Hepatic stellate cell (primary cell): Measurements from ENCODE around the gene TAF15.

Experiments
- DNase-seq: peaks from one replicate; pipeline ENCODE4 v3.0.0; 2011; ENCODE audit warnings: low spot score

The TAF15 gene

DNA sequence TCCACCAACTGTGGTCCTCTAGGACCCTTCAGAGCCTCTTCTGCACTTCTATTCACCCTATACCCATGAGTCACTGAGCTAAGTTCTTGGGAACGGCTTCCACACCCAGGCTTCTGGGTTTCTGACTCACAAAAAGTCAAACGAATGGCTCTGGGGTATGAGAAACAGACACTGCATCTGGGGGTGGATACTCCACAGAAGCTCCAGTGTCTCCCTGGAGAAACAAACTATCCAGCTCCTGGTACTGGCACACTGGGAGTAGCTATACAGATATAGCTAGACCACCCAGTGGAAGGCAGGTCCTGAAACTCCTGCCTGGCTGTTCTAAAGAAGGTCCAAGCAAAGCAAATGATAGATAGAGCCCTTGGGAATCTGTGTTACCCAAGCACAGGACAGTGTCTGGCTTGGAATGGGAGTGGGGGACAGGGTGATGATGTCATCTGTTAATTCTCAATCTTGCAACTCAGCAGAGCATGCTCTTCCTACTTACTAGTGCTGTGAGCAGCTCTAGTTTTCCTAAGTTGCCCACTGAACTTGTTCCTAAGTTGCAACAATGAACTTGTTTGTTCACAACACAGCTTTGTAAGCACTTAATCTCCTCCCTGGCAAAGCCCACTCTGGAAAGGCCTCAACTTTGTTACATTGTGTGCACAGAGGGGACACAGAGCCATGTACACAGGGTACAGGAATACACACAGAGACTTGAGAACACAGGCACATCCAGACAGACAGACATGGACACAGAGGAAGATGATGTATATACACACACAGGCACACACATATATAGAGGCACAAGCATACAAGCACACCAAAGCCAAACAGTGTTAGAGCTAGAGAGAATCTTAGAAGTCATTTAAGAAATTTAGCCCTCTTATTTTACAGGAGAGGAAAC, 20.6 kb upstream of the TAF15 start:
- peak; percentile 91 for DNase-seq

DNA sequence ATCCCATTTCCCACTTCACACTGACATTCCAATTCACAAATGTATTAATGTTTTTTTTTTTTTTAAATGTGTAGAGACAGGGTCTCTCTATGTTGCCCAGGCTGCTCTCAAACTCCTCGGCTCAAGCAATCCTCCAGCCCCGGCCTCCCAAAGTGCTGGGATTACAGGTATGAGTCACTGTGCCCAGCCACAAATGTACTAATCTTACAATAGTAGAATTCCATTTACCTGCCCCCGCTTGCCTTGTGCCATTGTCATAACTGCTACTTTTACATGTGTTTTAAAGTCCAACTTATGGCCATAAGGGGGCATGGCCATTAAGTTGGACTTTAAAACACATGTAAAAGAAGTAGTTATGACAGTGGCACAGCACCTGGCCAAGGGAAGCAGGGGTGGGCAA, 18.4 kb upstream of the TAF15 start:
- DNase-seq = no peak

DNA sequence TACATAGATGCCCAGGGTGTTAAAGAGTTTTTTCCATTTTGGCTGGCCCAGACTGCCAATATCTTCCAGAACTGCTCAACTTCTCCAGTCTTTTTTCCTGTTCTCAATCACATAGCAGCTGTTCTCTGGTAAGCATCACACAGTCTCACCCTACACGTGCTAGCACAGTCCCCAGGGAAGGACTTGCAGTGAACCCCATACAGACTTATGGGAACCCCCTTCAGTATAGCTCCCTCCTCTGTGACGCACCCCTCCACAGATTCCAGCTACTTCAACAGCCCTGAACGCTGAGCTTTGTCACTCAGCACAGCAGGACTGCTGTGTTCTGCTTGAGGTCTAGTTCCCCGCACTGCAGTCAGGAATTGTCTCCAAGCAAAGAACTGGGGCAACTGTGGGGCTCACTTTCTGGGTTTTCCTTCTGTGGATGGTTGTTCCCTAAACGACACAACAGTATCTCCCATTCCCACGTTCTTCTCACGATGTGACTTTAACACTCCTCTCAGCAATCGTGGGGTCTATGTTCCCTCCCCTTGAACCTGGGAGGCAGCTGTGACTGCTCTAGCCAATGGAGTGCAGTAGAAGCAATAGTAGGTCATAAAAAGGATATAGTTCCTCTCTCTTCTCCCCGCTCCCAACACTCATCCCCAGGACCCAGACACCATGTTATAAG, 17.5 kb upstream of the TAF15 start:
- no peak for DNase-seq

DNA sequence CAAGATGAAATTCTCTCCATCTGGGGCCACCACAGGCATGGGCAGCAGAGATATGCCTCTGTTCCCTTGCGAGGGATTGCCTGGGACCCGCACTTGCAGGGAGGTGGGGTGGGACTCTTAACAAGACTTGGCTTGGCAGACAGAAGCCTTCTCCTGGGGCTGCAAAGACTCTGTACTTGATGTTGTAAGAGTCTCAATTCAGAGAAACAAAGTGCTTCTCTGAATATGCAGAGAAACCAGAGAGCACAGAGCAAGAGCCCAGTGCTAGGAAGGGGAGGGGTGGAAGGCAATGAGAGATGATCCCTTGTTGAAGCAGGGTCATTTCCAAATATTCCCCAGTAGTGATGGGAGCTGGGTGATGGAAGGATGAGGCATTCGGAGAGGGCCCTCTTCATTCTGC, 16.0 kb upstream of the TAF15 start:
- DNase-seq = no peak

DNA sequence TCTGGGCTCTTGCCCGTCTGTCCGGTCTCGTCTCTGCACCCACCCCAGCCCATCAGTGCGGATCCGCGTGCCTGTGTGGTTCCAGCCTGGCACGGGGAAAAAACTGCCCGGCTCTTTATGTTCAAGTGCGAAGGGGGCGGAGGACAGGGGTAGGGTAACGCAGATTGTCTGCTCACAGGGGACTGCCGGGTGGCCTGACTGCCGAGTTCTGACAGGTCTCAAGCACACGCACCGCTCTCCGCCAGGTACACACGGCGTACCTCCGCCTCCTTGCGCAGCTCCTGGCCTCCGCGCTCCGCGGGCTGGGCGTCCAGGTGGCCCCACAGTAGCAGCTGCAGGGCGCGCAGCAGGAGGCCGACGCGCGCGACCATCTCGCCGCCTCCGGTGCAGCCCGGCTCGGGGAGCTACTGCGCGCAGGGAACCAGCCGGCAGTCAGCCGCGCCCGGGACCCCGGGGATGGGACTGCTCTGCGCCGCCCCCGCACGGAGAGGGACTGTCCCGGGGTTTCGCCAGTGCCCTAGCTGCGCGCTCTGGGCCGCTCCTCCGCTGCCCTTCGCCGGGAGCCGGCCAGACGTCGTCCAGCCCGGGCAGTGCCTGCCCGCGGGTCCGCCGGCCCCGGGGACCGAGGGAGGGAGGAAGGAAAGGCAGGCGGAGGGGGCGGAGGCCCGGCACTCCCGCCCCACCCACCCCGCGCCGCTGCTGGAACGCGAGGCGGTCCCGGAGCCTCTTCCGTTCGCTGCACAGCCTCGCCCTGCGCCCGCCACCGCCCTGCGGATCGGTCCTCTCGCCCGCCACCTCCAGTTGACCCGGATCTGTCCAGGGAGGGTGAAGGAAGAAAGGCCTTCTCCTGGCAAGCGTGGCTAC, 14.0 kb upstream of the TAF15 start, which contains the start of gene MMP28:
MMP28 (minus strand) TSS at position 635 of the 864 bp plus-strand sequence; CDS start at position 371, 264 bp downstream.
- DNase-seq = peak; percentile 47

DNA sequence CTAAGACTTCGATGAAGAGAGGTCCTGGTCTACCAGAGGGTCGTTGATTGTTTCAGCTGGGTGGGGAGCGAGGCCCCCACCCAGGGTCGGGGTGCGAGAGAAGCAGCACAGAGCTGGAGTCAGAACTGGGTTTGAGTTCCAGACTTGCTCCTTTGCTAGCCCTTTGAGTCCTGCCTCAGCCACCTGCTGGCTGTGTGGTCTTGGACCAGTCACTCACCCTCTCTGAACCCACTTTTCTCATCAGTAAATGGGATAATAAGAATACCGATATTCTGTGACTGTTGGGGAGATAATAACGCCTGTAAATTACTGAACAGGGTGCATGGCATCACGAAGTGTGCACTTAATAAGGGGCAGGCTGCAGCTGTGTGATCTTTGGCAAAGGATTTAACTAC, 13.4 kb upstream of the TAF15 start:
- no peak for DNase-seq

DNA sequence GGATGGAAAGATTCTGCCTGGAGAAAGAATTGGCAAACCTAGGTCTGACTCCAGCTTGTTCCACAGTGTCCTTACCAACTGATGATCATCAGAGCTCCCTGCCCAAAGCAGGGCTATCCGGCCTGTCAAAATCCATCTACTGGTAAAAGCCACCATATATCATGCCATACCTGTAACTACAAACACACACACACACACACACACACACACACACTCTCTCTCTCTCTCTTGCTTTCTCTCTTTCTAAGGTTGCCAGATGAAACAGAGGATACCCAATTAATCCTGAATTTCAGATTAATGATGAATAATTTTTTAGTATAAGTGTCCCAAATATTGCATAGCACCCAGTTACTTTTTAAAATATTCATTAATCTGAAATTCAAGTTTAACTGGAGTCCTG, 12.3 kb upstream of the TAF15 start:
- DNase-seq = no peak

DNA sequence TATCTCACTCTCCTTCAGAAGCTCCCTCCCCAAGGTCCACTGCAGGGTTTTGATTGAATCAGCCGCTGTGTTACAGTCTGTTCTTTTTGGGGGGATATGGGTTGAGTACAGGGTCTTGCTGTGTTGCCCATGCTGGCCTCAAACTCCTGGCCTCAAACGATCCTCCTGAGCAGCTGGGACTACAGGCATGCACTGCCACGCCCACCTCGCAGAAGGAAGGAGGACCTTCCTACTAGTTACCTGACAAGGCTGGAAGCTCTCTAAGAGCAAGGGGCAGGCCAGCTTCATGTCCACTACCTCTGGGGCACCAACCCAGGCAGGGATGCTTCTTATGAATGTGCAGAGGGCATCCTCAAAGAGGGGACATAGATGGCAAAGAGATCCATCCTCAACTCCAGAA, 11.9 kb upstream of the TAF15 start:
- DNase-seq = no peak

DNA sequence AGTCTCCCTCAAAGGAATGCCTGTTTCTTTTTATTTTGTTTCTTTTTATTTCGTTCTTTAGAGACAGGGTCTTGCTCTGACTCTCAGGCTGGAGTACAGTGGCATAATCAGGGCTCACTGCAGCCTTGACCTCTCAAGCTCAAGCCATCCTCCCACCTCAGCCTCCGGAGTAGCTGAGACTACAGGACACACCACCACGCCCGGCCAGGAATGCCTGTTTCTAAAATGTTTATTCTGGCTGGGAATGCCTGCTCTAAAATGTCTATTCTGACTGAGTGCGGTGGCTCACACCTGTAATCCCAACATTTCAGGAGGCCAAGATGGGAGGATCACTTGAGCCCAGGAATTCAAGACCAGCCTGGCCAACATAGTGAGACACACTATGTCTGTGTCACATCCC, 11.4 kb upstream of the TAF15 start:
- DNase-seq = no peak

DNA sequence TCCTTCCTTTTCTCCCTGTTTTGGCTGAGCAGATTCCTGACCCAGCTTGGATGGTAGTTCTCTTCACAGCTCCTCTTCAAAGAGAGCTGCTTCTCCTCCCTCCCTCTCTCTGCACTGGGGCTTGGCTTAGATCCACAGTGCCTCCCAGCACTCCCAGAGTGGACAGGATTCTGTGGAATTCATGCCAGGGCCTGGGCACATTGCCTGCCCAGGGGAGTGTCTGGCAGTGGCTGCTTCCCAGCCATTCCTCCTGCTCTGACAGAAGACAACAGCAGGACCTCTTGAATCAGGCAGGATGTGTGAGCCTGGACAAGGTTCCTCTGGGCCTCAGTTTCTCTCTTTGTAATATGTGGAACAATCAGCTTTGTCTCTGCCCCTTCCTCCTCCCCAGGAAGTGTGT, 9.3 kb upstream of the TAF15 start:
- DNase-seq = peak; percentile 69

DNA sequence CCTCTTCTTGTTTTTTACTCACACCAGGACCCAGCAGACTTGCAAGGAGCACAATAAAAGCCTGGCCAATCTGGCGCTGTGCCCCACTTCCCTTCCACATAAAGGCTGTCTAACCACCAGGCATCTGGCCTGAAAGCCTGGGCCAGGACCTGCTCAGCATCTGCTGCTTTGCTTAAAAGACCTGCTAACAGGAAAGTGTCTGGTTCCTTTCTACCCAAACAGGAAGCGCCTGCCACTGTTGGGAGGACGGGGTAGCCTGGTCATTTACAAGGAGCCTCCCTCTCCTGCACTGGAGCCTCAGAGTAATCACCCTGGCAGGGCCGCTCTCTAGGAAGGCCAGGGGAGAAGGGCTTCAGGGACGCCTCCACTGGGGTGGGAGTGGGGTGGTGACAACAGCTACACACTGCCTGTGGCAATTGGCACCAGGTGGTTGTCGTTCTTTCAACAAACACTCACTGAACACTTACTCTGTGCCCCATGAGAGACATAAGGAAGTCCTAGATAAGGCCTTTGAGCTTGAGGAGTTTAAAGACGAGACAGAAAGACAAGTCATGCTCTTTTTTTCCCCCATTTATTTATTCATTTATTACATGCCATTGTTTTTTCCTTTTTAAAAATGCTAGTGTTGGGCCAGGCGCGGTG, 7.6 kb upstream of the TAF15 start:
- no peak for DNase-seq

DNA sequence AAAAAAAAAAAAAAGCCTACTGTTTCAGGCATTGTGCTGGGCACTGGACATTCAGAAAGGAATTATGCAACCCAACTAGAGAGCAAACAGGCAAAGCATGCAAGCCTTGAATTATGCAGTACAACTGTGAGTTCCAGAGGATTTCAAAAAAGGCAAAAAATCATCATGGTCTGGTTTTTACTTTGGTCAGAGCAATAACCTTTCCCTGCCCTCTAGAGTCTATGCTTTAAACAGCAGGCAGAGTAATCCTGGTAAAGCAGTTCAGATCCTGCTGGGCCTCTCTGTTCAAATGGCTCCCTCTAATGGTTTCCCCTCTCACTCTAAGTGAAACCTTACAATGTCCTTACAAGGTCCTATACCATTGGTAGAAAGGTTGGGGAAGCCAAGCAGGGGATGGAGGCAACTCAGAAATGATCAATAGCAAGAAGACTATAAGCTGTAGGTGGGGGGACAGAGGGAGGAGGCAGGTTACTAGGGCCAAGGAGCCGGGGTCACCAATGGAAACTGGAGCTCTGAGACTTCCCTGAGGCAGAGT, 4.6 kb upstream of the TAF15 start:
- DNase-seq = peak; percentile 95

DNA sequence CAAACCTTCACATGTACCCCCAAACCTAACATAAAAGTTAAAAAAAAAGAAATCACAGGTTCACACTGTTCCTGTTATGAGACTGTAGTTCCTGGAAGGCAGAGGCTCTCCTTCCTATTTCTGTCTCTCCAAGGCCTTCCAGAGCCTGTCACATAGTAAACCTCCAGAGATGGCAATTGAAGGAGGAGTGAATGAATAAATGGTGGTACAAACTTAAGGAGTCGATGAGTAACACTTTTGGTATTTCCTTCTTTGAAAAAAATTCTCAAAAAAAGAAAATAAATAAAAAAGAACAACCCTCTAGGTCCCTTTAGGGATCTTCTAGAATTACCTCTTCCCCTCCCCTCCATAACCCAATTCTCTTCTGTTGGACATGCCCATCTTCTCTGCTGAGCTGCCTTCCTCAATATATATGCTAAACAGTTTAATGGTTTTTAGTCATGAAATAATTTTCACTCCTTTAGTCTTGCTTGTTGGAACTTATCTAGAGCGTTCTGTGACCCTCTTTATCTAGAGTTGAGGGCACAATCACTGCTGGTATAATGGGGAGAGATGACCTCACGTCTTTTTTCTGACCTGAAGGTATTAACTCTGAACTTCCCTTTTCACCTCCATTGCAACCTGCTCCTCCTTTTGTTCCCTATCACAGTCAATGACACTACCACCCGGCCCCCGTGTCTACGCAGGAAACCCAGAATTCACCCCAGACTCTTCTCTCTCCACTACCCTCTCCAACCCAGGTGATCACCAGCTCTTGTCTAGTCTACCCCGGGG, 1.7 kb upstream of the TAF15 start:
- DNase-seq = peak; percentile 60

DNA sequence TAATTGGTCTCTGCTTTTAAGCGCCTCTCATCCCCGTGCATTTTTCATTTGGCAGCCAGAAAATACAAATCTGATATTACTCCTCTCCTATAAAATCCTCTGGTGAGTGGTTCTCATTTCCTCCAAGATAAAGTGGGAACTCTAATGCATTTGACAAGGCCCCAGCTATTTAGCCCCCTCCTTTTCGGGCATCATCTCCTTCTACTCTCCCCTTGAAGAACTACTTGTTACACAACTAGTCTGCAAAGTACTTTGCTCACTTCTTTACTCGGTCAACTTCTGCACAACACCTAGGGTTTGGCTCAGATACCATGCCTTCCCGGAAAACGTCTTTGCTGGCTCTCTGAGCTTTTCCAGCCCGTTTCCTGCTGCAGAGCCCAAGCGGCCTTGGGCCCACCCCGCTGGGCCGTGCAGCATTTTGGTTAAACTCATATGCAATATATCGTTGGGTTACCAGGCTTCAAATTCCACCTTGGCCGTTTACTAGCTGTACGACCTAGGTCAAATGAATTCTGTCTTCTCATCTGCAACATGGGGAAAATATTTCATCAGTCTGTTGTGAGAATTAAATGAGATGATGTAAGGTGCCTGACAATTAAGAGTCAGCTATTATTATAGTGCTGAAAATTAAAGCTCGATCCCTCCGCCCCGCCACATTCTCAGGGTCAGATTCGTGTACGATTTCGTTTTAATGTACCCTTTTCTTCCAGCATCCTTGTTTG, 883 bp upstream of the TAF15 start:
- DNase-seq = no peak

DNA sequence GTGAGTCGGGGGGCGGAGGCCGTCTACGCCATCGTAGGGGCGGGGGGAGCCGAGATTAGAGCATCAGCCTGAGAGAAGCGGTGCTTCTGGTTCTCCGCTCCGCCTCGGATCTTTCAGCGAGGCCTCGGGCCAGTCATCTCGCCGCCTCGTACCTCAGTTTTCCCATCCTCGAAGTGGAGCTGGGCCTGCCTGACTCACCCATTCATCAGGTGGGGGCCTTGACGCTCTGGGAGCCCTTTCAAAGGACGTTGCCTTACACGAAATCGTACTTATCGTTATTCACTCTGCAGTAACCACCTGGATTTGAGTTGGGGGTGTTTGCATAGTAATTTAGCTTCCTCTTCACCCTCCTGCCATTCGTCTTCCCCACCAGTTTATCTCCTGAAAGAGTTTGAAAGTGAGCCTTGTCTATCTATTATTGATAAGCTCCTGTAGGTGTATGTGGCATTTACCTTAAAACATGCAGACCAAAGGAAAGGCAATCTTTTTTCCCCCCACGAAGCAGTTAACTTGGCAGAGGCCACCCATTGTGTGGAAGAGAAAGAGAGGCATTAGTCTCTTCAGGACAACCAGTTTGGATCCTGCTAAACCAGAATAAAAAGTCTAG, 674 bp downstream of the TAF15 start:
- DNase-seq = no peak

DNA sequence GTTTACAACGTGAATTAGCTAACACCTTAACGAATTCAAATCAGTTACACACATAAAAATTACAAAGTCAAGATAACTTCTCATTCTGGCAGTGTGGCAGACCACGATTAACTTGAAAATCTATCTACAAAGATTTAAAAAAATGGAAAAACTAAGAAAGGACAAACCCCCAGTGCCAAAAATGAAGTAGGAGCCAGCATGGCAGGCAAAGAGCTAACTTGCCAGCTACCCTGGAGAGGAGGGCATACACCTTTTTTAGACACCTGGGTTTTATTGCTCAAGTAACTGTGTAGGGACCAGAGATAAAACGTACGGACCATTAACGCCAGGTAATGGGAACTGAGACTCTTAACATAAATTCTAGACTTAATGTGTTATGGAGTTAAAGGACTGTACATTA, 2.5 kb downstream of the TAF15 start:
- no peak for DNase-seq

DNA sequence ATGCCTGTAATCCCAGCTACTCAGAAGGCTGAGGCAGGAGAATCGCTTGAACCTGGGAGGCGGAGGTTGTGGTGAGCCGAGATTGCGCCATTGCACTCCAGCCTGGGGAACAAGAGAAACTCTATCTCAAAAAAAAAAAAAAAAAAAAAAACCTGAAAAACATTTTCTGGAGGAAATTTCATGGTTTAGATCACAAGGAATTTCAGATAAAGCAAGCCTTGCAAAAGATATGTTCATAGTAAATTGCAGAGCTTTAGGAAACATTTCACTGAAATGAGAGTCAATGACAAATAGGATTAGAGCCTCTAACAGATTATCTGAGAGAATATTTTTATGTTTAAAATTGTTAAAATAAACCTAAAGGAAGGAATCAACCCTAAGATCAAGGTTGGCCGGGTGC, 3.2 kb downstream of the TAF15 start:
- DNase-seq = no peak

DNA sequence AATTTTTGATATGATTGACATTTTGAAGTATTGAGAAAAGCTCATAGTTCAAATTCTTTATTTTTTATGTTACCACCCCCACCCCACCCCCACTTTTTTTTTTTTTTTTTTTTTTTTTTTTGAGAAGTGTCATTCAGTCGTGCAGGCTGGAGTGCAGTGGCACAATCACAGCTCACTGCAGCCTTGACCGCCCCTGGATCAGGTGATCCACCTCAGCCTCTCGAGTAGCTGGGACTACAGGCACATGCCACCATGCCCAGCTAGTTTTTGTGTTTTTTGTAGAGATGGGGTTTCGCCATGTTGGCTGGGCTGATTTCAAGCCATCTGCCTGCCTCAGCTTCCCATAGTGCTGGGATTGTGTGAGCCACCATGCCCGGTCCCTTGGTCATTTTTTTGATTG, 7.4 kb downstream of the TAF15 start:
- no peak for DNase-seq

DNA sequence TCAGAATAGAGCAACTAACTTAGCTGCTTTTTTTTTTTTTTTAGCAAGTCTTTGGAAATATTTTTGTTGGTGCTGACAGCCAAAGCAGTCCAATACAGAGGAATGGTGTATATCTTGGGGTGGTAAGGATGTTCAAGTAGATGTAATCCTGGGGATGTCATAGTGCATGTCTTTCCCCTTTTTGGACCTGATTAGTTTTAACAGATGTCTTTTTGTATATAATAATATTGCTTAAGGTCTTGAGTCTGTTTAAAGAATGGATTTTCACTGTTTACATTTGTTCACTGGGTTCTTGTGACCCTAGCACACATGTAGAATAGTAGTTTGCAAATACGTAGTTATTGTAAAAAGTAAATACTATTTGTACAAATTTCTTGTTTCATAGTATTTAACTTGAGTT, 7.9 kb downstream of the TAF15 start:
- DNase-seq = no peak

DNA sequence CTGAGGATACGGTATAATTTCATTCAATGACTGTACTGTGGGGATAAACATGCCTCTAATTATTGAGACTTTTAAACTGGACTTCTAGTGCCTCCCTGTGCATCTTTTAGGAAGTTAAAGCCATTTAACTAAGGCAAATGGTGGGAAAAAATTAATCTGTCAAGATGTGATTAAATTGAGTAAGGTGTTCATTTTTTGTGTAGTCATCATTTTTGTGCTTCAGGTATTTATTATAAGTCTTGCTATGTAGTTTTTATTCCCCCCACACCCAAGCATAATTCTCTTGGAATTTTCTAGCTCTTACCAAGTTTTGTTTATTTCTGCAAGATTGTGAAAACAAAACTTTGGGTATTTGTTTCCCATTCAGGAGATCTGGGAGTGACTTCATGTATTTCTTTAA, 10.2 kb downstream of the TAF15 start:
- no peak for DNase-seq
